Fibroblast of gingiva (primary cell): ENCODE measurements around the gene CITED2.
"Not testable (repeated sequence)": the region's sequence is repeated elsewhere in the genome, so short reads cannot be mapped to it uniquely, and the experiment has no call there.

Experiments used
- DNase-seq: peaks from one replicate; pipeline ENCODE4 v3.0.0-alpha.2; 2011; ENCODE audit warnings: low read depth

The CITED2 gene

GRCh38 chr6:139374357-139375225, at the start of gene CITED2:
Gene CITED2, minus strand, starts transcription at chr6:139374648. Its CDS starts 704 bp downstream, at chr6:139373944.
- DNase-seq = peak; percentile 98

GRCh38 chr6:139423037-139423703, 48.7 kb upstream of the CITED2 start:
- no peak for DNase-seq

- no peak for DNase-seq
These were observed 47.9 kb upstream of the CITED2 start for GRCh38 chr6:139422105-139423036.

GRCh38 chr6:139418481-139419132, 44.2 kb upstream of the CITED2 start:
- peak; percentile 47 for DNase-seq

GRCh38 chr6:139416146-139416545, 41.7 kb upstream of the CITED2 start:
- peak; percentile 11 for DNase-seq

- no peak for DNase-seq
These were observed 40.9 kb upstream of the CITED2 start for GRCh38 chr6:139415365-139415764.

GRCh38 chr6:139412103-139412502, 37.7 kb upstream of the CITED2 start:
- not testable (repeated sequence) for DNase-seq

- peak; percentile 90 for DNase-seq
These were observed 34.6 kb upstream of the CITED2 start for GRCh38 chr6:139409026-139409425.

- DNase-seq = peak; percentile 82
These were observed 33.3 kb upstream of the CITED2 start for GRCh38 chr6:139407718-139408222.

GRCh38 chr6:139406577-139407343, 32.3 kb upstream of the CITED2 start:
- no peak for DNase-seq

GRCh38 chr6:139402876-139403386, 28.5 kb upstream of the CITED2 start:
- peak; percentile 97 for DNase-seq

- DNase-seq = peak; percentile 73
These were observed 24.2 kb upstream of the CITED2 start for GRCh38 chr6:139398658-139399057.

GRCh38 chr6:139395891-139396301, 21.4 kb upstream of the CITED2 start:
- DNase-seq = no peak

- DNase-seq = no peak
These were observed 20.9 kb upstream of the CITED2 start for GRCh38 chr6:139395371-139395770.

- DNase-seq = no peak
These were observed 19.7 kb upstream of the CITED2 start for GRCh38 chr6:139394027-139394649.

- DNase-seq = no peak
These were observed 18.3 kb upstream of the CITED2 start for GRCh38 chr6:139392794-139393193.

GRCh38 chr6:139391709-139392108, 17.3 kb upstream of the CITED2 start:
- DNase-seq = no peak

GRCh38 chr6:139390447-139390846, 16.0 kb upstream of the CITED2 start:
- DNase-seq = no peak

- DNase-seq = no peak
These were observed 13.9 kb upstream of the CITED2 start for GRCh38 chr6:139388384-139388783.

- DNase-seq = no peak
These were observed 12.0 kb upstream of the CITED2 start for GRCh38 chr6:139386404-139386803.
